CD4-positive, alpha-beta T cell treated with Interleukin-2 at 100 ng/mL for 4 hours (primary cell): ENCODE data around the gene TRAPPC1.

ENCODE experiments used
- DNase-seq: peaks from one replicate; pipeline ENCODE4 v3.0.0-alpha.2; 2020; ENCODE audit warnings: low spot score

The TRAPPC1 gene

GRCh38 chr17:7940034-7940433 is 8.3 kb upstream of the TRAPPC1 start:
- DNase-seq = no peak

GRCh38 chr17:7935859-7936258 is 4.1 kb upstream of the TRAPPC1 start:
- no peak for DNase-seq

- DNase-seq = peak; percentile 28
Observed at GRCh38 chr17:7932949-7933348, 1.2 kb upstream of the TRAPPC1 start.

GRCh38 chr17:7932483-7932891 is 741 bp upstream of the TRAPPC1 start:
- peak; percentile 10 for DNase-seq

- DNase-seq = no peak
Observed at GRCh38 chr17:7930841-7931631, 710 bp downstream of the TRAPPC1 start.

- DNase-seq = peak; percentile 55
Observed at GRCh38 chr17:7929158-7930023, 2.4 kb downstream of the TRAPPC1 start, which contains the start of gene KCNAB3. Gene KCNAB3, minus strand, starts transcription at chr17:7929856. Its CDS starts 421 bp downstream, at chr17:7929435.

- DNase-seq = no peak
Observed at GRCh38 chr17:7927596-7927995, 4.2 kb downstream of the TRAPPC1 start.

GRCh38 chr17:7922845-7923628 is 8.7 kb downstream of the TRAPPC1 start:
- DNase-seq = peak; percentile 86

GRCh38 chr17:7922269-7922844 is 9.4 kb downstream of the TRAPPC1 start:
- DNase-seq = no peak

GRCh38 chr17:7916808-7917207 is 14.9 kb downstream of the TRAPPC1 start:
- no peak for DNase-seq

GRCh38 chr17:7916385-7916682 is 15.4 kb downstream of the TRAPPC1 start:
- DNase-seq = no peak

- DNase-seq = peak; percentile 85
Observed at GRCh38 chr17:7915611-7916384, 15.9 kb downstream of the TRAPPC1 start, which contains the start of gene RNF227. Gene RNF227, minus strand, starts transcription at chr17:7916289. Its CDS starts 94 bp downstream, at chr17:7916195.

GRCh38 chr17:7915179-7915610 is 16.6 kb downstream of the TRAPPC1 start:
- DNase-seq = no peak

GRCh38 chr17:7912927-7913524 is 18.7 kb downstream of the TRAPPC1 start:
- DNase-seq = peak; percentile 81

GRCh38 chr17:7911116-7911515 is 20.6 kb downstream of the TRAPPC1 start:
- no peak for DNase-seq

- DNase-seq = no peak
Observed at GRCh38 chr17:7910711-7911110, 21.0 kb downstream of the TRAPPC1 start.

GRCh38 chr17:7910281-7910680 is 21.5 kb downstream of the TRAPPC1 start:
- no peak for DNase-seq

GRCh38 chr17:7909089-7909488 is 22.7 kb downstream of the TRAPPC1 start:
- no peak for DNase-seq

- DNase-seq = no peak
Observed at GRCh38 chr17:7903154-7904103, 28.3 kb downstream of the TRAPPC1 start.
